Keratinocyte (primary cell): Measurements from ENCODE around the gene HOXA6. TPM values are rescaled to one million over a fixed set of nuclear protein-coding genes. Genes with fewer than 3 reads are reported as not detected.

Experiments used
- DNase-seq: peaks from one replicate; pipeline ENCODE4 v3.0.0-alpha.2; 2011; ENCODE audit warnings: low read depth, missing footprints, low spot score
- FAIRE-seq: peaks from 2 replicates; lab custom pipeline; 2011; peaks lifted over from hg19 to GRCh38; lab: Jason Lieb, UNC
- H2AFZ ChIP-seq: 2 replicates; pipeline ENCODE4 v1.6.0; 2012; ENCODE audit warnings: low read length, control low read depth, inconsistent platforms; ENCODE audit not compliant: control insufficient read depth
- H3K27ac ChIP-seq: 2 replicates; pipeline ENCODE4 v1.5.1; 2011; ENCODE audit warnings: low read length; ENCODE audit not compliant: control insufficient read depth, insufficient read depth
- H3K27me3 ChIP-seq: 3 replicates; pipeline ENCODE4 v1.6.0; 2011; ENCODE audit warnings: low read length; ENCODE audit not compliant: control insufficient read depth, insufficient read depth; ENCODE audit errors: extremely low read depth
- H3K36me3 ChIP-seq, 2 experiments: 2 replicates in 1 of 2; 3 replicates in 1 of 2; pipeline ENCODE4 v1.5.1; 2011; ENCODE audit warnings: low read length in 2 of 2, mild to moderate bottlenecking in 1 of 2; ENCODE audit not compliant: control insufficient read depth in 2 of 2, insufficient read depth in 2 of 2; ENCODE audit errors: extremely low read depth in 1 of 2
- H3K4me1 ChIP-seq: 3 replicates; pipeline ENCODE4 v1.5.1; 2011; ENCODE audit warnings: low read length; ENCODE audit not compliant: control insufficient read depth, insufficient read depth; ENCODE audit errors: extremely low read depth
- H3K4me2 ChIP-seq: 3 replicates; pipeline ENCODE4 v1.6.0; 2011; ENCODE audit warnings: low read depth, low read length; ENCODE audit not compliant: control insufficient read depth, insufficient read depth; ENCODE audit errors: extremely low read depth
- H3K4me3 ChIP-seq, 3 experiments: fragments of 200-600 bp in 1 of 3; sonication (generic) in 1 of 3; 2 replicates in 2 of 3; 3 replicates in 1 of 3; pipeline ENCODE4 v1.5.1; 2011 to 2016; ENCODE audit warnings: low read length in 3 of 3, mild to moderate bottlenecking in 3 of 3, control low read depth in 2 of 3, inconsistent platforms in 1 of 3, low read depth in 1 of 3, mixed read lengths in 1 of 3, mixed run types in 1 of 3, moderate library complexity in 1 of 3; ENCODE audit not compliant: control insufficient read depth in 2 of 3, insufficient read depth in 2 of 3; ENCODE audit errors: extremely low read depth in 1 of 3
- H3K79me2 ChIP-seq: 2 replicates; pipeline ENCODE4 v1.6.0; 2012; ENCODE audit warnings: low read length; ENCODE audit not compliant: control insufficient read depth, insufficient read depth
- H3K9ac ChIP-seq: 3 replicates; pipeline ENCODE4 v1.6.0; 2011; ENCODE audit warnings: low read length; ENCODE audit not compliant: control insufficient read depth, insufficient read depth; ENCODE audit errors: extremely low read depth
- H3K9me1 ChIP-seq: 3 replicates; pipeline ENCODE4 v1.6.0; 2011; ENCODE audit warnings: low read length; ENCODE audit not compliant: control insufficient read depth, insufficient read depth; ENCODE audit errors: extremely low read depth
- H3K9me3 ChIP-seq: 2 replicates; pipeline ENCODE4 v1.5.1; 2012; ENCODE audit warnings: low read depth, low read length; ENCODE audit not compliant: control insufficient read depth
- H4K20me1 ChIP-seq: 3 replicates; pipeline ENCODE4 v1.6.0; 2011; ENCODE audit warnings: low read length; ENCODE audit not compliant: control insufficient read depth, insufficient read depth; ENCODE audit errors: extremely low read depth
- CTCF ChIP-seq, 3 experiments: IDR thresholded peaks in 1 of 3; conservative IDR thresholded peaks in 1 of 3; optimal IDR thresholded peaks in 1 of 3; 2 replicates in 2 of 3; 3 replicates in 1 of 3; pipeline versions ENCODE3 to v1.5.1; 2011; ENCODE audit warnings: low read length in 3 of 3, mild to moderate bottlenecking in 3 of 3, moderate library complexity in 2 of 3, control low read depth in 1 of 3, inconsistent platforms in 1 of 3; ENCODE audit not compliant: insufficient read depth in 2 of 3; ENCODE audit errors: extremely low read depth in 1 of 3
- EZH2 ChIP-seq: IDR thresholded peaks from one replicate; pipeline ENCODE4 v1.6.1; 2012; ENCODE audit warnings: inconsistent platforms, mild to moderate bottlenecking, low read length, moderate library complexity
- dilution Hi-C: fragments of 300-500 bp; cut with MboI; formaldehyde crosslinking; loops from one replicate; pipeline ENCODE4 v1.7.0; 2020; ENCODE audit warnings: low sequenced_read_pairs; ENCODE audit not compliant: extremely low pct_ligation_motif_present
- polyA plus RNA-seq, 5 experiments: library from polyadenylated mRNA; depleted of rRNA in 3 of 5; stranded (reverse) in 3 of 5; stranded (forward) in 1 of 5; unstranded in 1 of 5; fragments of >200 nt; gene quantifications; 1 replicate in 1 of 5; 2 replicates in 3 of 5; 3 replicates in 1 of 5; pipeline versions ENCODE4 v1.2.1 to v1.2.3, GENCODE V29; 2011 to 2012; ENCODE audit warnings: missing spikeins in 2 of 5, low read depth in 1 of 5, low replicate concordance in 1 of 5

The HOXA6 gene
- polyA plus RNA-seq, 1 donor (not counting 4 experiments of a cell fraction or from before 2014, with no cell fraction given), result 0.54 TPM

- H3K4me2 ChIP-seq, result no peak overlapping the region
- peak overlapping the region; percentile 29 for H3K9ac ChIP-seq
- no peaks in the 10 kb centered on the region for H3K9me1 ChIP-seq
- no peaks in the 10 kb centered on the region for H3K27me3 ChIP-seq
- H3K79me2 ChIP-seq, result peaks cover 6% of the 10 kb centered on the region
- H2AFZ ChIP-seq, result no peak overlapping the region
- H3K36me3 ChIP-seq, result peaks cover 5 to 6% of the 10 kb centered on the region in 2 experiments
- H3K27ac ChIP-seq, result no peak overlapping the region
- FAIRE-seq (no peak), DNase-seq (no peak)
- no peak for TF ChIP-seq EZH2
- no peak for TF ChIP-seq CTCF (optimal IDR thresholded peaks at IDR 0.05 in 1 of 3, IDR thresholded peaks at IDR 0.05 in 1 of 3, conservative IDR thresholded peaks at IDR 0.05 in 1 of 3; ENCODE audit: extremely low read depth in 1 of 3, insufficient read depth in 2 of 3, low read length in 3 of 3)
- H3K4me1 ChIP-seq, result no peaks in the 10 kb centered on the region
- no peaks in the 10 kb centered on the region for H4K20me1 ChIP-seq
- dilution Hi-C loops, result no loop called here
- no peaks in the 10 kb centered on the region for H3K9me3 ChIP-seq
- H3K4me3 ChIP-seq, result no peak overlapping the region
Observed at GRCh38 chr7:27121684-27122076, 25.9 kb downstream of the HOXA6 start.

GRCh38 chr7:27119412-27119911 is 28.1 kb downstream of the HOXA6 start:
- DNase-seq (no peak), FAIRE-seq (no peak)
- Histone ChIP-seq H3K36me3 (peaks cover 5 to 6% of the 10 kb centered on the region in 2 experiments), H3K27me3 (no peaks in the 10 kb centered on the region), H3K4me2 (no peak overlapping the region), H4K20me1 (no peaks in the 10 kb centered on the region), H3K9me3 (no peaks in the 10 kb centered on the region), H3K9ac (no peak overlapping the region), H3K9me1 (no peaks in the 10 kb centered on the region), H3K4me3 (no peak overlapping the region), H3K4me1 (peaks cover 1% of the 10 kb centered on the region), H2AFZ (no peak overlapping the region), H3K27ac (no peak overlapping the region), H3K79me2 (peaks cover 11% of the 10 kb centered on the region)
- dilution Hi-C loops, result no loop called here
- no peak for TF ChIP-seq CTCF (optimal IDR thresholded peaks at IDR 0.05 in 1 of 3, IDR thresholded peaks at IDR 0.05 in 1 of 3, conservative IDR thresholded peaks at IDR 0.05 in 1 of 3; ENCODE audit: extremely low read depth in 1 of 3, insufficient read depth in 2 of 3, low read length in 3 of 3)
- no peak for TF ChIP-seq EZH2
